ENCODE measurements around the gene COX7B2. TPM values are rescaled to one million over a fixed set of nuclear protein-coding genes. Genes with fewer than 3 reads are reported as not detected.

The COX7B2 gene, protein sequence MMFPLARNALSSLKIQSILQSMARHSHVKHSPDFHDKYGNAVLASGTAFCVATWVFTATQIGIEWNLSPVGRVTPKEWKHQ
- not detected in 2 replicates for total RNA-seq (ENCODE audit: low replicate concordance)

DNA sequence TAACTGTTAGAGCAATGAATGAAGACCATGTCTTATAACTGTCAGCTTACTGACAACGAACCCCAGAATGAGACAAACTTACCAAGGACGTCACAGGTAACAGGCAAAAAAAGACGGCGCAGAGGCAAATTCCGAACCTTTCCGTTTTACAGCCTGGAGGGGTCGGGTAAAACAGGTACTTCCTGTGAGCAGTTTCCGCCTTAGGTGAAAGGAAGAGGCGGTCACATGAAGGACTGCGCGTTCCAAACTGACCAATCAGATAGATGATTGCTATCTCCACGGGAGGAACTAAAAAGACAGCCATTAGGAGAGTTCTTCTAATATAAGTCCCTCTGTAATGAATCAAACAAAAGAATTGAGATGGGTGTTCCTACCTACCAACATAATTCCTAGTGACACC lies at the start of gene COX7B2:
TSS of gene COX7B2 (minus strand) at position 168 of the 400 bp plus-strand sequence. CDS start 174,053 bp downstream, outside the sequence.

Other genes starting within 250 kb of the COX7B2 start
- gene GABRA4, start 84.3 kb upstream of the COX7B2 start, total RNA-seq (ENCODE audit: low replicate concordance), result not detected in 2 replicates
- 0.08 TPM in 1 of 2 replicates, not detected in the other for gene GABRB1, start 122.3 kb upstream of the COX7B2 start, total RNA-seq (ENCODE audit: low replicate concordance)

Data from smooth muscle cell of the coronary artery (primary cell).